ENCODE results near the gene ZYG11B. TPM values are rescaled to one million over a fixed set of nuclear protein-coding genes. Genes with fewer than 3 reads are reported as not detected.
"Not testable (repeated sequence)": the region's sequence is repeated elsewhere in the genome, so short reads cannot be mapped to it uniquely, and the experiment has no call there.

Gene ZYG11B
- total and polyA plus RNA-seq, 9 donors, result 9.8 to 37.1 (median 31.1) TPM

- Histone ChIP-seq H3K9me3 (no peaks in the 10 kb centered on the region), H3K27me3 (no peaks in the 10 kb centered on the region), H3K4me1 (ENCODE audit: insufficient read depth) (peaks cover 3% of the 10 kb centered on the region), H3K27ac (no peak overlapping the region), H3K4me3 (no peak overlapping the region), H3K36me3 (no peaks in the 10 kb centered on the region)
- intact Hi-C loops (cut with DNase I), result no loop called here
- WGBS, 3 donors, result 93 to 95% (median 94%) methylated on average over 3 of the region's 3 CpGs
- no peak for DNase-seq
- TF ChIP-seq CTCF (IDR thresholded peaks at IDR 0.05), result no peak
- no peak for TF ChIP-seq EP300 (IDR thresholded peaks at IDR 0.05)
- no peak for TF ChIP-seq POLR2A (IDR thresholded peaks at IDR 0.05)
Measured at GRCh38 chr1:52733368-52733767, 7.1 kb downstream of the ZYG11B start.

- WGBS, 3 donors, result 92 to 94% (median 93%) methylated on average over 9 of the region's 9 CpGs
- intact Hi-C loops (cut with DNase I), result not testable (repeated sequence)
Measured at GRCh38 chr1:52735371-52735770, 9.1 kb downstream of the ZYG11B start.

GRCh38 chr1:52738148-52738547 lies 11.9 kb downstream of the ZYG11B start:
- DNase-seq, result no peak
- 69 to 75% (median 74%) methylated on average over 5 of the region's 5 CpGs for WGBS, 3 donors
- H3K27me3 ChIP-seq, result no peaks in the 10 kb centered on the region
- intact Hi-C loops (cut with DNase I), result no loop called here
- H3K4me1 ChIP-seq (ENCODE audit: insufficient read depth), result peaks cover 7% of the 10 kb centered on the region
- H3K9me3 ChIP-seq, result no peaks in the 10 kb centered on the region
- no peak overlapping the region for H3K27ac ChIP-seq
- no peak overlapping the region for H3K4me3 ChIP-seq
- no peaks in the 10 kb centered on the region for H3K36me3 ChIP-seq
- TF ChIP-seq CTCF (IDR thresholded peaks at IDR 0.05) (no peak), POLR2A (IDR thresholded peaks at IDR 0.05) (no peak), EP300 (IDR thresholded peaks at IDR 0.05) (no peak)

More at GRCh38 chr1:52735371-52735770, 9.1 kb downstream of the ZYG11B start:
- not testable (repeated sequence) for DNase-seq; H3K27me3 ChIP-seq; H3K4me1 ChIP-seq (ENCODE audit: insufficient read depth); H3K4me3 ChIP-seq; H3K9me3 ChIP-seq; H3K36me3 ChIP-seq; H3K27ac ChIP-seq

- Histone ChIP-seq H3K4me1 (ENCODE audit: insufficient read depth) (peaks cover 7% of the 10 kb centered on the region), H3K9me3 (no peaks in the 10 kb centered on the region), H3K27ac (no peak overlapping the region), H3K36me3 (no peaks in the 10 kb centered on the region), H3K27me3 (no peaks in the 10 kb centered on the region), H3K4me3 (no peak overlapping the region)
- DNase-seq, result no peak
- intact Hi-C loops (cut with DNase I), result no loop called here
- WGBS, 3 donors, result 60 to 72% (median 67%) methylated on average over 10 of the region's 10 CpGs
- TF ChIP-seq EP300 (IDR thresholded peaks at IDR 0.05), result no peak
- no peak for TF ChIP-seq CTCF (IDR thresholded peaks at IDR 0.05)
- TF ChIP-seq POLR2A (IDR thresholded peaks at IDR 0.05), result no peak
Measured at GRCh38 chr1:52738893-52739292, 12.6 kb downstream of the ZYG11B start.

- H3K36me3 ChIP-seq, result no peaks in the 10 kb centered on the region
- WGBS, 3 donors, result 72 to 75% (median 73%) methylated on average over 4 of the region's 4 CpGs
- H3K4me1 ChIP-seq (ENCODE audit: insufficient read depth), result peaks cover 7% of the 10 kb centered on the region
- no peaks in the 10 kb centered on the region for H3K9me3 ChIP-seq
- intact Hi-C loops (cut with DNase I), result no loop called here
- TF ChIP-seq CTCF (IDR thresholded peaks at IDR 0.05) (no peak), EP300 (IDR thresholded peaks at IDR 0.05) (no peak), POLR2A (IDR thresholded peaks at IDR 0.05) (no peak)
- H3K27me3 ChIP-seq, result no peaks in the 10 kb centered on the region
- H3K4me3 ChIP-seq, result no peak overlapping the region
- DNase-seq, result no peak
- no peak overlapping the region for H3K27ac ChIP-seq
Measured at GRCh38 chr1:52739699-52740467, 13.6 kb downstream of the ZYG11B start.

Measured in ovary (tissue), 9 donors.